Immature natural killer cell (primary cell): ENCODE measurements around the gene CDC16. TPM values are rescaled to one million over a fixed set of nuclear protein-coding genes. Genes with fewer than 3 reads are reported as not detected.

Source experiments
- DNase-seq, 3 donors: peaks; one replicate each; pipeline ENCODE4 v3.0.0; 2022; ENCODE audit warnings: mixed read lengths in 1 of 3
- H3K27ac Mint-ChIP-seq, 6 donors: one replicate each; pipeline ENCODE4 v1.8.0; 2020; ENCODE audit warnings: mixed read lengths in 6 of 6, mild to moderate bottlenecking in 5 of 6, inconsistent platforms in 4 of 6, moderate library complexity in 3 of 6
- H3K27me3 Mint-ChIP-seq, 3 donors: one replicate each; pipeline ENCODE4 v1.8.0; 2020 to 2021; ENCODE audit warnings: low read depth in 3 of 3, mild to moderate bottlenecking in 3 of 3, mixed read lengths in 3 of 3, moderate library complexity in 3 of 3, inconsistent platforms in 1 of 3
- H3K36me3 Mint-ChIP-seq, 3 donors: one replicate each; pipeline ENCODE4 v1.8.0; 2020; ENCODE audit warnings: mixed read lengths in 3 of 3, inconsistent platforms in 2 of 3, mild to moderate bottlenecking in 2 of 3
- H3K4me1 Mint-ChIP-seq, 2 donors: one replicate each; pipeline ENCODE4 v1.8.0; 2020; ENCODE audit warnings: inconsistent platforms in 2 of 2, mild to moderate bottlenecking in 2 of 2, mixed read lengths in 2 of 2, moderate library complexity in 1 of 2
- H3K4me3 Mint-ChIP-seq, 5 donors: one replicate each; pipeline ENCODE4 v1.8.0; 2020; ENCODE audit warnings: mild to moderate bottlenecking in 5 of 5, mixed read lengths in 5 of 5, inconsistent platforms in 3 of 5, moderate library complexity in 3 of 5
- H3K9me3 Mint-ChIP-seq, 6 donors: one replicate each; pipeline ENCODE4 v1.8.0; 2020; ENCODE audit warnings: mild to moderate bottlenecking in 6 of 6, mixed read lengths in 6 of 6, inconsistent platforms in 4 of 6, moderate library complexity in 3 of 6
- polyA plus RNA-seq, 3 donors: library from polyadenylated mRNA; unstranded; fragments of 300-500 nt; fragmentation: Illumina TruSeq; gene quantifications; one replicate each; pipeline ENCODE4 v1.2.3, GENCODE V29; 2021

CDC16 gene
- polyA plus RNA-seq, 3 donors from 2014 or later = 16.0 to 33.1 (median 30.1) TPM

GRCh38 chr13:114299604-114300305, 65.1 kb downstream of the CDC16 start:
- peaks cover 21 to 29% (median 22%) of the 10 kb centered on the region in 3 donors for H3K36me3 Mint-ChIP-seq
- no peaks in the 10 kb centered on the region for H3K4me1 Mint-ChIP-seq
- no peak overlapping the region for H3K4me3 Mint-ChIP-seq
- no peaks in the 10 kb centered on the region for H3K9me3 Mint-ChIP-seq
- H3K27me3 Mint-ChIP-seq = peaks cover 0 to 1% (median 0%) of the 10 kb centered on the region in 3 donors
- H3K27ac Mint-ChIP-seq = no peak overlapping the region
- no peak for DNase-seq

- no peaks in the 10 kb centered on the region for H3K9me3 Mint-ChIP-seq
Measured at GRCh38 chr13:114303700-114304327, 69.1 kb downstream of the CDC16 start.

GRCh38 chr13:114304346-114305034, 69.8 kb downstream of the CDC16 start:
- Mint-ChIP-seq H3K4me1 (peaks cover 0 to 6% of the 10 kb centered on the region in 2 donors), H3K36me3 (peaks cover 15 to 24% (median 22%) of the 10 kb centered on the region in 3 donors), H3K4me3 (no peak overlapping the region), H3K27ac (no peak overlapping the region), H3K27me3 (peaks cover 0 to 1% (median 0%) of the 10 kb centered on the region in 3 donors), H3K9me3 (no peaks in the 10 kb centered on the region)
- no peak for DNase-seq

More at GRCh38 chr13:114303700-114304327, 69.1 kb downstream of the CDC16 start:
- H3K36me3 Mint-ChIP-seq = peaks cover 18 to 31% (median 21%) of the 10 kb centered on the region in 3 donors
- H3K27me3 Mint-ChIP-seq = peaks cover 0 to 1% (median 0%) of the 10 kb centered on the region in 3 donors
- H3K27ac Mint-ChIP-seq = no peak overlapping the region
- no peak for DNase-seq
- H3K4me3 Mint-ChIP-seq = no peak overlapping the region
- peaks cover 0 to 6% of the 10 kb centered on the region in 2 donors for H3K4me1 Mint-ChIP-seq

GRCh38 chr13:114309086-114309485, 74.4 kb downstream of the CDC16 start:
- peaks cover 5 to 8% (median 7%) of the 10 kb centered on the region in 3 donors for H3K36me3 Mint-ChIP-seq
- no peak overlapping the region for H3K27ac Mint-ChIP-seq
- no peaks in the 10 kb centered on the region for H3K9me3 Mint-ChIP-seq
- no peak for DNase-seq
- H3K4me3 Mint-ChIP-seq = no peak overlapping the region
- peaks cover 0 to 8% (median 2%) of the 10 kb centered on the region in 3 donors for H3K27me3 Mint-ChIP-seq
- H3K4me1 Mint-ChIP-seq = peaks cover 13 to 21% of the 10 kb centered on the region in 2 donors

GRCh38 chr13:114309806-114310410, 75.2 kb downstream of the CDC16 start:
- peaks cover 0 to 7% (median 2%) of the 10 kb centered on the region in 3 donors for H3K27me3 Mint-ChIP-seq
- no peak overlapping the region for H3K27ac Mint-ChIP-seq
- peaks cover 15 to 25% of the 10 kb centered on the region in 2 donors for H3K4me1 Mint-ChIP-seq
- no peaks in the 10 kb centered on the region for H3K9me3 Mint-ChIP-seq
- H3K36me3 Mint-ChIP-seq = peaks cover 5 to 8% (median 7%) of the 10 kb centered on the region in 3 donors
- no peak for DNase-seq
- H3K4me3 Mint-ChIP-seq = no peak overlapping the region

GRCh38 chr13:114310956-114311355, 76.3 kb downstream of the CDC16 start:
- H3K9me3 Mint-ChIP-seq = no peaks in the 10 kb centered on the region
- H3K4me1 Mint-ChIP-seq = peaks cover 21 to 33% of the 10 kb centered on the region in 2 donors
- H3K27ac Mint-ChIP-seq = no peak overlapping the region
- peaks cover 2 to 7% (median 3%) of the 10 kb centered on the region in 3 donors for H3K27me3 Mint-ChIP-seq
- peaks cover 5 to 8% (median 7%) of the 10 kb centered on the region in 3 donors for H3K36me3 Mint-ChIP-seq
- DNase-seq = no peak
- no peak overlapping the region for H3K4me3 Mint-ChIP-seq

GRCh38 chr13:114311387-114311786, 76.7 kb downstream of the CDC16 start:
- Mint-ChIP-seq H3K9me3 (no peaks in the 10 kb centered on the region), H3K36me3 (peaks cover 5 to 8% (median 7%) of the 10 kb centered on the region in 3 donors)

GRCh38 chr13:114311908-114312307, 77.2 kb downstream of the CDC16 start:
- no peaks in the 10 kb centered on the region for H3K9me3 Mint-ChIP-seq
- peaks cover 3 to 7% (median 6%) of the 10 kb centered on the region in 3 donors for H3K36me3 Mint-ChIP-seq
- DNase-seq = no peak
- no peak overlapping the region for H3K4me3 Mint-ChIP-seq
- H3K27ac Mint-ChIP-seq = no peak overlapping the region
- H3K27me3 Mint-ChIP-seq = peaks cover 2 to 7% (median 3%) of the 10 kb centered on the region in 3 donors
- peaks cover 21 to 31% of the 10 kb centered on the region in 2 donors for H3K4me1 Mint-ChIP-seq

More at GRCh38 chr13:114311387-114311786, 76.7 kb downstream of the CDC16 start:
- no peak for DNase-seq
- Mint-ChIP-seq H3K27ac (no peak overlapping the region), H3K4me1 (peaks cover 21 to 33% of the 10 kb centered on the region in 2 donors), H3K4me3 (no peak overlapping the region), H3K27me3 (peaks cover 2 to 7% (median 3%) of the 10 kb centered on the region in 3 donors)

GRCh38 chr13:114313061-114313860, 78.6 kb downstream of the CDC16 start:
- H3K27me3 Mint-ChIP-seq = peaks cover 2 to 7% (median 3%) of the 10 kb centered on the region in 3 donors
- H3K4me1 Mint-ChIP-seq = peaks cover 26 to 27% of the 10 kb centered on the region in 2 donors
- H3K9me3 Mint-ChIP-seq = no peaks in the 10 kb centered on the region
- peak overlapping the region; percentile 83 to 94 (median 90) for H3K27ac Mint-ChIP-seq
- H3K36me3 Mint-ChIP-seq = peaks cover 0 to 3% (median 0%) of the 10 kb centered on the region in 3 donors
- DNase-seq = peak in 1 of 3 donors; percentile 6
- H3K4me3 Mint-ChIP-seq = peak overlapping the region; percentile 87 to 95 (median 92)

GRCh38 chr13:114314074-114314912, 79.6 kb downstream of the CDC16 start, which contains the start of gene CHAMP1:
Gene CHAMP1, plus strand, starts transcription at chr13:114314503. Its CDS starts 9,340 bp downstream, at chr13:114323843.
- no peaks in the 10 kb centered on the region for H3K9me3 Mint-ChIP-seq
- H3K4me1 Mint-ChIP-seq = peaks cover 33 to 37% of the 10 kb centered on the region in 2 donors
- H3K27me3 Mint-ChIP-seq = peaks cover 2 to 7% (median 3%) of the 10 kb centered on the region in 3 donors
- peak within 1 kb of the TSS; percentile 87 to 95 (median 92) for H3K4me3 Mint-ChIP-seq
- no peaks in the 10 kb centered on the region for H3K36me3 Mint-ChIP-seq
- DNase-seq = peak; percentile 82 to 87 (median 86)
- peak within 1 kb of the TSS; percentile 83 to 94 (median 90) for H3K27ac Mint-ChIP-seq

- peak overlapping the region; percentile 72 to 87 (median 85) for H3K4me3 Mint-ChIP-seq
- no peaks in the 10 kb centered on the region for H3K9me3 Mint-ChIP-seq
- H3K4me1 Mint-ChIP-seq = peaks cover 41 to 47% of the 10 kb centered on the region in 2 donors
- peaks cover 2 to 7% (median 3%) of the 10 kb centered on the region in 3 donors for H3K27me3 Mint-ChIP-seq
- DNase-seq = peak; percentile 28 to 32 (median 31)
- H3K27ac Mint-ChIP-seq = peak overlapping the region; percentile 71 to 82 (median 74)
- peaks cover 0 to under 1% (median 0%) of the 10 kb centered on the region in 3 donors for H3K36me3 Mint-ChIP-seq
Measured at GRCh38 chr13:114315074-114315785, 80.5 kb downstream of the CDC16 start.
